ENCODE measurements around the gene PRMT9.

The PRMT9 gene

DNA sequence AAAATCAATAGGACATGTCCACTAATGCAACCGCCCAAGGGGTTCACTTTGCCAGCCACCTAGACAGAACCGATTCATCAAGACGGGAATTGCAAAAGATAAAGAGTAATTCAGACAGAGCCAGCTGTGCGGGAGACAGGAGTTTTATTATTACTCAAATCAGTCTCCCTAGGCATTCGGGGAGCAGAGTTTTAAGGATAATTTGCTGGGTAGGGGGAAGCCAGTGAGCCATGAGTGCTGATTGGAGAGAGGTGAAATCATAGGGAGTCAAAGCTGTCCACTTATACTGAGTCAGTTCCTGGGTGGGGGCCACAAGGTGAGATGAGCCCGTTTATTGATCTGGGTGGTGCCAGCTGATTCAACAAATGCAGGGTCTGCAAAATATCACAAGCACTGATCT lies 58.2 kb downstream of the PRMT9 start:
- no peak overlapping the region for H3K4me3 ChIP-seq (ENCODE audit: low read depth, low read length)
- TF ChIP-seq, protein P1, sequence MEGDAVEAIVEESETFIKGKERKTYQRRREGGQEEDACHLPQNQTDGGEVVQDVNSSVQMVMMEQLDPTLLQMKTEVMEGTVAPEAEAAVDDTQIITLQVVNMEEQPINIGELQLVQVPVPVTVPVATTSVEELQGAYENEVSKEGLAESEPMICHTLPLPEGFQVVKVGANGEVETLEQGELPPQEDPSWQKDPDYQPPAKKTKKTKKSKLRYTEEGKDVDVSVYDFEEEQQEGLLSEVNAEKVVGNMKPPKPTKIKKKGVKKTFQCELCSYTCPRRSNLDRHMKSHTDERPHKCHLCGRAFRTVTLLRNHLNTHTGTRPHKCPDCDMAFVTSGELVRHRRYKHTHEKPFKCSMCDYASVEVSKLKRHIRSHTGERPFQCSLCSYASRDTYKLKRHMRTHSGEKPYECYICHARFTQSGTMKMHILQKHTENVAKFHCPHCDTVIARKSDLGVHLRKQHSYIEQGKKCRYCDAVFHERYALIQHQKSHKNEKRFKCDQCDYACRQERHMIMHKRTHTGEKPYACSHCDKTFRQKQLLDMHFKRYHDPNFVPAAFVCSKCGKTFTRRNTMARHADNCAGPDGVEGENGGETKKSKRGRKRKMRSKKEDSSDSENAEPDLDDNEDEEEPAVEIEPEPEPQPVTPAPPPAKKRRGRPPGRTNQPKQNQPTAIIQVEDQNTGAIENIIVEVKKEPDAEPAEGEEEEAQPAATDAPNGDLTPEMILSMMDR (IDR thresholded peaks at IDR 0.05; ENCODE audit: borderline replicate concordance, insufficient read depth, low read depth, low read length) = no peak

DNA sequence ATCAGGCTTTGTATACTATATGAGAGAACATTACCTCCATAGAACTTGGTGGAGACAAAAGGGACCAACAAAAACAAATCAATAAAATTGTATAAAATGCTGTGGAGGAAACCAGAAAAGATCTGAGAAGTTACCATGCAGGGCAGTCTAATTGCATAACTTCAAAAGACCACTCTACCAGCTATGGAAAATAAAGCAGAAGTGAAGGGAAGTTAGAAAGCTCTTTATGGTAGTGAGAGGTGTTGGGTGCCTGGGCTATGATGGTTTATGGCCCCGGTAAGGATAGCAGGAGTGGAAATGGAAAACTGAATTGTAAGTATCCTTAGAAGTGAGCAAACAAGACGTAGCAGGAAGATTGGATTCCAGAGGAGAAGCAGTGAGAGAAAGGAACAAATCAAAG lies 63.6 kb downstream of the PRMT9 start:
- TF ChIP-seq, protein P1 (IDR thresholded peaks at IDR 0.05; ENCODE audit: borderline replicate concordance, insufficient read depth, low read depth, low read length) = no peak
- no peak overlapping the region for H3K4me3 ChIP-seq (ENCODE audit: low read depth, low read length)

DNA sequence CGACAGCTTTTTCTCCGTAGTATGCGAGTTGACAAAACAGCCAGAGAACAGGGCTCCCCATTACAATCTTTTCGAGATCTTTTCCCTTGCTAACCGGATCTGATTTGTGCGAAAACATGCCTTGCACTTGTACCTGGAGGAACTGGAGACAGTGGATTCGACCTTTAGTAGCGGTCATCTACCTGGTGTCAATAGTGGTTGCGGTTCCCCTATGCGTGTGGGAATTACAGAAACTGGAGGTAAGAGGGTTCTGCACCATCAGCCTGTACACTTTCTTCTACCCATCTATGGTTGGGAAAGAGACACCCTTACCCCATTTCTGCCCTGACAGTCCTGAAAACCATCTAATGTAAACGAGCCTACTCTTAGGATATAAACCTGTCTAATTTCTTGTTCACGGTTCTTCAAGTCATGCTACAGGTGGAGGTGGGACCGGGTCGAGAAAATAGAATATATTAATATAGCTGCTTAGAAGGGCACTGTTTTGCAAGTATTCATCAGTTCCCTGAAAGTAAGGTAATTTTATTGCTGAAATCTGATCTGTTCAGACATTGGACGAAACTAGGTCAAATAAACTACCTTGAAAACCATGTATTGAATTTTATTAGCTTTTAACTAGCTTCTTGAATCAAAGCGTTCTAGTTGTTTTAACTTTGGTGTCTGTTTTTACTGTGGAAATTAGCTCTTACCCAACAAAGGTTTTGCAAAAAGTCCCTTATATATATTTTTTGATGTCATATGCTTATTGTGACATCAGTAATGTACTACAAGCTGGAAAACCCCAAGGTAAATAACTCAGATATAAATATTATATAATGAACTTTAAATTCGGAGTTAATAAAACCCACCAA lies 65.9 kb downstream of the PRMT9 start:
- peak overlapping the region; percentile 80 for H3K4me3 ChIP-seq (ENCODE audit: low read depth, low read length)
- TF ChIP-seq, protein P1 (IDR thresholded peaks at IDR 0.05; ENCODE audit: borderline replicate concordance, insufficient read depth, low read depth, low read length) = no peak

DNA sequence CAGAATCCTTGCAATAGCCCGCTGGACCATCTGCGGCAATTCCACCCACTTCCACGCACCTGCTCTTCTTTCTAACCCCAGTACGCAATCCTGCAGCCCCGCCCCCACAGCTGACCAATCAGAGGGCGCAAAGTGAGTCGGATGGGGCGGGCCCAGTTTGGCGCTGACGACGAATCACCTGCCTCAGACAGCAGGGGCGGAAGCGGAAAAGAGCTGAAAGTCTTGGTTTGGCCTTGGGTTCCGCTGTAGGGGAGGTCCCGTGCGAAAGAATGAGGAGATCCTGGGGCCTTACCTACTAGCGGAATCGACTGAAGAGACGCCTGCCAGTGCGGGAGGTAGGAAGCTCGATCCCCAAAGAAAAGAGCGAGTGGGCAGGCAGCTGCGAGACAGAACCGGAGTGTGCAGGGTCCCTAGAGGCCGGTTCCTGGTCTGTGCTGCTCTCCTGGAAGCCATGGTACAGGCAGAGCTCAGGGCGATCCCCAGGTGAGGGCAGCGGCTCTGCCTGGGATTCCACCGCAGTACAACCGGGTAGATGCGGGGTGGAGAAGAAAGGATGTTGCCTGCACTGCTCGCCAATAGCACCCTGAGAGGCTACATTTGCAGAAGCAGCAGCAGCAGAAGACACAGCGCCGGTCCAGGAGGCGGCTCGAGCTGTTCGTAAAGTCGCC lies 66.7 kb downstream of the PRMT9 start, which contains the start of gene TMEM184C:
Gene TMEM184C (plus strand): TSS at position 225 of the 668 bp plus-strand sequence. CDS start 560 bp downstream, outside the sequence.
- H3K4me3 ChIP-seq (ENCODE audit: low read depth, low read length) = peak within 1 kb of the TSS; percentile 80
- TF ChIP-seq, protein P1 (IDR thresholded peaks at IDR 0.05; ENCODE audit: borderline replicate concordance, insufficient read depth, low read depth, low read length) = no peak

DNA sequence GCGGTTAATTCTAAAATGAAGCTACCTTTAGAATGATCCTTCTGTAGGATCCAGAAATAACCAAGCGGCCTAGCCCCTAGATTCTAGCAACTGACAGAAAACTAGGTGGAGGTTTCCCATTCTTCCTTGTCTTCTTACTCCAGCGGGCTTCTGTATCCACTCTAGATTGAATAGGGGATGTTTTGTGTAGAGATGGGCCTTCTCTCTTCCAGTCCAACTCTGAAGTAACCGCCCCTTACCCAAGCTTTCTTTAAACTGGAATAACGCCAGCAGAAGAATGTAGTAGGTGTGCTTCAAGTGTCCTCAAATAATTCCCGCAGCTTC lies 67.2 kb downstream of the PRMT9 start:
- peak overlapping the region; percentile 80 for H3K4me3 ChIP-seq (ENCODE audit: low read depth, low read length)
- TF ChIP-seq, protein P1 (IDR thresholded peaks at IDR 0.05; ENCODE audit: borderline replicate concordance, insufficient read depth, low read depth, low read length) = no peak

DNA sequence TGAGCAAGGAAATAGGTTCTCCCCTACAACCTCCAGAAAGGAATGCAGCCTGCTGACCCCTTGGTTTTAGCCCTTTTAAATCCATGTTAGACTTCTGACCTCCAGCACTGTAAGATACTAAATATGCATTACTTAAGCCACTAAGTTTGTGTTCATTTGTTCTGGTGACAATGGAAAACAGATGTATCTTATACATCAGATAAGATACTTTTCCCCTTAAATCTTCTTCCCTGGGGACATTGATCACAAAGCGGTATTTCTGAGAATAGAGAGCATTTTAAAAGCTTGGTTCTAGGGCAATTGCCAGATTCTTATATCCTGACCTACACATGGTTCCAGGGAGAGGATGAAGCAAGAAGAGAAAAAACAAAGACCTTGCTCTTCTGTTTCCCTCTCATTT lies 73.3 kb downstream of the PRMT9 start:
- TF ChIP-seq, protein P1 (IDR thresholded peaks at IDR 0.05; ENCODE audit: borderline replicate concordance, insufficient read depth, low read depth, low read length) = no peak
- H3K4me3 ChIP-seq (ENCODE audit: low read depth, low read length) = no peak overlapping the region
